Measurements from ENCODE around the gene ARFGAP1.

- TF ChIP-seq, protein P1, sequence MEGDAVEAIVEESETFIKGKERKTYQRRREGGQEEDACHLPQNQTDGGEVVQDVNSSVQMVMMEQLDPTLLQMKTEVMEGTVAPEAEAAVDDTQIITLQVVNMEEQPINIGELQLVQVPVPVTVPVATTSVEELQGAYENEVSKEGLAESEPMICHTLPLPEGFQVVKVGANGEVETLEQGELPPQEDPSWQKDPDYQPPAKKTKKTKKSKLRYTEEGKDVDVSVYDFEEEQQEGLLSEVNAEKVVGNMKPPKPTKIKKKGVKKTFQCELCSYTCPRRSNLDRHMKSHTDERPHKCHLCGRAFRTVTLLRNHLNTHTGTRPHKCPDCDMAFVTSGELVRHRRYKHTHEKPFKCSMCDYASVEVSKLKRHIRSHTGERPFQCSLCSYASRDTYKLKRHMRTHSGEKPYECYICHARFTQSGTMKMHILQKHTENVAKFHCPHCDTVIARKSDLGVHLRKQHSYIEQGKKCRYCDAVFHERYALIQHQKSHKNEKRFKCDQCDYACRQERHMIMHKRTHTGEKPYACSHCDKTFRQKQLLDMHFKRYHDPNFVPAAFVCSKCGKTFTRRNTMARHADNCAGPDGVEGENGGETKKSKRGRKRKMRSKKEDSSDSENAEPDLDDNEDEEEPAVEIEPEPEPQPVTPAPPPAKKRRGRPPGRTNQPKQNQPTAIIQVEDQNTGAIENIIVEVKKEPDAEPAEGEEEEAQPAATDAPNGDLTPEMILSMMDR (IDR thresholded peaks at IDR 0.05; ENCODE audit: insufficient read depth, low read depth, low read length), result no peak
- TF ChIP-seq EZH2 (IDR thresholded peaks at IDR 0.05; ENCODE audit: insufficient read depth, low read length), result no peak
These were observed 2.9 kb upstream of the ARFGAP1 start for GRCh38 chr20:63269724-63270123.
